ENCODE results near the gene B3GALNT2.

The B3GALNT2 gene

DNA sequence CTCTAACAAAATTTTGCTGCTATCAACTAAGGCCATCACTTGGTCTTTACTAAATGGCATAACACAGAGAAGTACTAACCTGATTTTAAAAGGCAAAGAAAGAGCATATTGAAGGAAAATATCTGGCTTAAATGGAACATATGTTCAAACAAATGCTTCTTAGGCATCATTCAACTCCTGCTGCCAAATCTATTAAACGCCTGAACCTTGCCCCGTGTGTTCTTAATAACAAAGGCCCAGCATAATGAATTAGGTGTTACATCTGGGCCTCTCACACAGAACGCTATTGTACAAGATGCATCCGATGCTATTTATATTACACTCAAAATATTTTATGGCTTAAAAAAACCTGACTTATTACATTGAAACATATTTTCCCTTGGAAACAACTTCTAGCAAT lies 48.4 kb downstream of the B3GALNT2 start:
- no peaks in the 10 kb centered on the region for H3K27me3 ChIP-seq (ENCODE audit: control insufficient read depth in 5 of 5, insufficient read depth in 4 of 5, low read length in 5 of 5)
- H3K9ac ChIP-seq (ENCODE audit: low read length in 5 of 5), result no peak overlapping the region
- H3K4me1 ChIP-seq (ENCODE audit: control insufficient read depth in 5 of 5, insufficient read depth in 5 of 5, low read length in 5 of 5), result no peaks in the 10 kb centered on the region
- H3K9me3 ChIP-seq (ENCODE audit: control insufficient read depth in 5 of 5, low read length in 5 of 5), result no peaks in the 10 kb centered on the region
- peaks cover 3 to 19% (median 9%) of the 10 kb centered on the region in 5 donors for H3K36me3 ChIP-seq (ENCODE audit: control insufficient read depth in 5 of 5, insufficient read depth in 5 of 5, low read length in 5 of 5)
- H3K27ac ChIP-seq (ENCODE audit: low read depth, low read length), result no peak overlapping the region
- H3K4me3 ChIP-seq (ENCODE audit: low read depth in 1 of 5, low read length in 5 of 5), result no peak overlapping the region

- Histone ChIP-seq H3K4me1 (ENCODE audit: control insufficient read depth in 5 of 5, insufficient read depth in 5 of 5, low read length in 5 of 5) (no peaks in the 10 kb centered on the region), H3K27me3 (ENCODE audit: control insufficient read depth in 5 of 5, insufficient read depth in 4 of 5, low read length in 5 of 5) (no peaks in the 10 kb centered on the region), H3K27ac (ENCODE audit: low read depth, low read length) (no peak overlapping the region), H3K9me3 (ENCODE audit: control insufficient read depth in 5 of 5, low read length in 5 of 5) (no peaks in the 10 kb centered on the region), H3K4me3 (ENCODE audit: low read depth in 1 of 5, low read length in 5 of 5) (no peak overlapping the region), H3K36me3 (ENCODE audit: control insufficient read depth in 5 of 5, insufficient read depth in 5 of 5, low read length in 5 of 5) (peaks cover 8 to 26% (median 16%) of the 10 kb centered on the region in 5 donors), H3K9ac (ENCODE audit: low read length in 5 of 5) (no peak overlapping the region)
Measured at GRCh38 chr1:235455097-235455496, 49.2 kb downstream of the B3GALNT2 start.

- Histone ChIP-seq H3K9ac (ENCODE audit: low read length in 5 of 5) (no peak overlapping the region), H3K27me3 (ENCODE audit: control insufficient read depth in 5 of 5, insufficient read depth in 4 of 5, low read length in 5 of 5) (no peaks in the 10 kb centered on the region), H3K4me3 (ENCODE audit: low read depth in 1 of 5, low read length in 5 of 5) (no peak overlapping the region), H3K9me3 (ENCODE audit: control insufficient read depth in 5 of 5, low read length in 5 of 5) (no peaks in the 10 kb centered on the region), H3K4me1 (ENCODE audit: control insufficient read depth in 5 of 5, insufficient read depth in 5 of 5, low read length in 5 of 5) (no peaks in the 10 kb centered on the region), H3K36me3 (ENCODE audit: control insufficient read depth in 5 of 5, insufficient read depth in 5 of 5, low read length in 5 of 5) (peaks cover 13 to 30% (median 22%) of the 10 kb centered on the region in 5 donors), H3K27ac (ENCODE audit: low read depth, low read length) (no peak overlapping the region)
Measured at GRCh38 chr1:235454021-235454420, 50.2 kb downstream of the B3GALNT2 start.

DNA sequence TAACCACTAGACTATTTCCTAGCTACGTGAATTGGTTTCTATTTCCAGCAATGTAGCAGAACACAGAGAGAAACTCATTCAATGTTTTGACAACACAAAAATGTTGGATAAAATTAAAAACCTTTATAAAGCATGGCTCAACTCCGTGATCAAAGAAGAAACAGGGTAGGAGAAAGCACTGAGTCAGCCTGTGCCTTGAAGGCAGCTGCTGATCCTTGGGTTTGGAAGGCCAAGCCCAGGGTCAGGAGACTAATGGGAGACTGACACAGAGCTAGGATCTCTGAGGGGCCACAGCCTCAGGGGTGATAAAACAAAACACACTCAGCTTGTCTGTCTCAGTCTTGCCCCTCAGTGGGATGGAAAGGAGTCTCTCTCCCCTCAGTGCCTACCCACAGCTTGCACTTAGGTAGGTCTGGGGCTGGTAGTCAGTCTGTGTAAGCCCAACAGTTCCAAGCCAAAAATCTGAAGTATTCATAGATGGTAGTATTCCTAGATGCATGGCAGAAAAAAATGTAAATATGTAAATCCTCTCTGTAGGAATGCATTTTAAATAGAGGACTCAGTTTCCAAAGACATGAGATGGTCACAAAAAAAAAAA lies 53.3 kb downstream of the B3GALNT2 start:
- Histone ChIP-seq H3K9ac (ENCODE audit: low read length in 5 of 5) (no peak overlapping the region), H3K27me3 (ENCODE audit: control insufficient read depth in 5 of 5, insufficient read depth in 4 of 5, low read length in 5 of 5) (no peaks in the 10 kb centered on the region), H3K4me3 (ENCODE audit: low read depth in 1 of 5, low read length in 5 of 5) (no peak overlapping the region), H3K27ac (ENCODE audit: low read depth, low read length) (no peak overlapping the region), H3K36me3 (ENCODE audit: control insufficient read depth in 5 of 5, insufficient read depth in 5 of 5, low read length in 5 of 5) (peaks cover 30 to 54% (median 44%) of the 10 kb centered on the region in 5 donors), H3K4me1 (ENCODE audit: control insufficient read depth in 5 of 5, insufficient read depth in 5 of 5, low read length in 5 of 5) (no peaks in the 10 kb centered on the region), H3K9me3 (ENCODE audit: control insufficient read depth in 5 of 5, low read length in 5 of 5) (no peaks in the 10 kb centered on the region)

GRCh38 chr1:235450433-235450832 lies 53.8 kb downstream of the B3GALNT2 start:
- no peaks in the 10 kb centered on the region for H3K9me3 ChIP-seq (ENCODE audit: control insufficient read depth in 5 of 5, low read length in 5 of 5)
- H3K9ac ChIP-seq (ENCODE audit: low read length in 5 of 5), result no peak overlapping the region
- no peaks in the 10 kb centered on the region for H3K27me3 ChIP-seq (ENCODE audit: control insufficient read depth in 5 of 5, insufficient read depth in 4 of 5, low read length in 5 of 5)
- peaks cover 33 to 60% (median 49%) of the 10 kb centered on the region in 5 donors for H3K36me3 ChIP-seq (ENCODE audit: control insufficient read depth in 5 of 5, insufficient read depth in 5 of 5, low read length in 5 of 5)
- no peak overlapping the region for H3K4me3 ChIP-seq (ENCODE audit: low read depth in 1 of 5, low read length in 5 of 5)
- H3K4me1 ChIP-seq (ENCODE audit: control insufficient read depth in 5 of 5, insufficient read depth in 5 of 5, low read length in 5 of 5), result no peaks in the 10 kb centered on the region
- H3K27ac ChIP-seq (ENCODE audit: low read depth, low read length), result no peak overlapping the region

DNA sequence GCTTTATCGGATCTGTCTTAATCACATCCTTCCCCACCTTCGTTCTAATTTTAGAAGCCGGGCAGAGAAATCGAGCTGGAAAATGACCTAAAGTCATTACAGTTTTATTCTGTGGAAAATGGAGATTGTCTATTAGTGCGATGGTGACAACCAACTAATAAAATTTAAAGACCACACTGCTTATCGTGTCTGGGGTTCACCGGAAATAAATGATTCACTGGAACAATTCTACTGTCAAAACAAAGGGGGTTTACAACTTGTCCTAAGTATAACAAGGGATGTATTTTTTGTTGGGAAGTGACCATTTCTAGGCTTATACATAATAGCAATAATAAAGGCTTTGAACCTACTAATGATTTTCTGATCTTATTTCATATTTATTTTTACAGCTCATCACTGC lies 55.6 kb downstream of the B3GALNT2 start:
- Histone ChIP-seq H3K36me3 (ENCODE audit: control insufficient read depth in 5 of 5, insufficient read depth in 5 of 5, low read length in 5 of 5) (peaks cover 40 to 73% (median 63%) of the 10 kb centered on the region in 5 donors), H3K27ac (ENCODE audit: low read depth, low read length) (no peak overlapping the region), H3K27me3 (ENCODE audit: control insufficient read depth in 5 of 5, insufficient read depth in 4 of 5, low read length in 5 of 5) (no peaks in the 10 kb centered on the region), H3K9me3 (ENCODE audit: control insufficient read depth in 5 of 5, low read length in 5 of 5) (no peaks in the 10 kb centered on the region), H3K4me3 (ENCODE audit: low read depth in 1 of 5, low read length in 5 of 5) (no peak overlapping the region), H3K4me1 (ENCODE audit: control insufficient read depth in 5 of 5, insufficient read depth in 5 of 5, low read length in 5 of 5) (no peaks in the 10 kb centered on the region), H3K9ac (ENCODE audit: low read length in 5 of 5) (no peak overlapping the region)

DNA sequence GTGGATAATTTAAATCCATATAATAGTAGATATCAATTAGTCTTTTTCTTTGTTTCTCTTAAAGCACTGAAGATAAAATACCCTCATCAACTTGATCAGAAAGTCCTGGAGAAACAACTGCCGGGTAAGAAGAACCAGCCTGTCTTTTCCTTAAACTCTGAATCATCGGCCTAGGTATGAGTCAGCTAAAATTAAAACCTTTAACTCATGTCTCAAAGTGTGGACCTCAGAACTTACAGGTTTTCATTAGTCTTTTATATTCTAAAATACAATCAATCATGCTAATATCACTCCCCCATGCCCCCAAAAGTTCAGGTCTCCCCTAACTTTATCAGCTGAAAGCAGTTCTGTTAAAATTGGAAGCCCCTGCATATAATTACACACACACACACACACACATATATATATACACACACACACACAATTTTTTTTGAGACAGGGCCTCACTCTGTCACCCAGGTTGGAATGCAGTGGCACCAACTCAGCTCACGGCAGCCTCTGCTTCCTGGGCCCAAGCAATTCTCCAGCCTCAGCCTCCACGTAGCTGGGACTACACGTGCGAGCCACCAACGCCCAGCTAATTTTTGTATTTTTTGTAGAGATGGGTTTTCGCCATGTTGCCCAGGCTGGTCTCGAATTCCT lies 61.3 kb downstream of the B3GALNT2 start:
- H3K36me3 ChIP-seq (ENCODE audit: control insufficient read depth in 5 of 5, insufficient read depth in 5 of 5, low read length in 5 of 5), result peaks cover 34 to 75% (median 65%) of the 10 kb centered on the region in 5 donors
- no peak overlapping the region for H3K27ac ChIP-seq (ENCODE audit: low read depth, low read length)

GRCh38 chr1:235441159-235441685 lies 63.0 kb downstream of the B3GALNT2 start:
- no peaks in the 10 kb centered on the region for H3K27me3 ChIP-seq (ENCODE audit: control insufficient read depth in 5 of 5, insufficient read depth in 4 of 5, low read length in 5 of 5)
- H3K36me3 ChIP-seq (ENCODE audit: control insufficient read depth in 5 of 5, insufficient read depth in 5 of 5, low read length in 5 of 5), result peaks cover 28 to 79% (median 70%) of the 10 kb centered on the region in 5 donors
- no peak overlapping the region for H3K4me3 ChIP-seq (ENCODE audit: low read depth in 1 of 5, low read length in 5 of 5)
- no peaks in the 10 kb centered on the region for H3K4me1 ChIP-seq (ENCODE audit: control insufficient read depth in 5 of 5, insufficient read depth in 5 of 5, low read length in 5 of 5)
- no peaks in the 10 kb centered on the region for H3K9me3 ChIP-seq (ENCODE audit: control insufficient read depth in 5 of 5, low read length in 5 of 5)
- H3K27ac ChIP-seq (ENCODE audit: low read depth, low read length), result no peak overlapping the region
- no peak overlapping the region for H3K9ac ChIP-seq (ENCODE audit: low read length in 5 of 5)

More for the DNA sequence above, 61.3 kb downstream of the B3GALNT2 start:
- H3K4me3 ChIP-seq (ENCODE audit: low read depth in 1 of 5, low read length in 5 of 5), result no peak overlapping the region
- no peaks in the 10 kb centered on the region for H3K9me3 ChIP-seq (ENCODE audit: control insufficient read depth in 5 of 5, low read length in 5 of 5)
- H3K9ac ChIP-seq (ENCODE audit: low read length in 5 of 5), result no peak overlapping the region
- no peaks in the 10 kb centered on the region for H3K4me1 ChIP-seq (ENCODE audit: control insufficient read depth in 5 of 5, insufficient read depth in 5 of 5, low read length in 5 of 5)
- no peaks in the 10 kb centered on the region for H3K27me3 ChIP-seq (ENCODE audit: control insufficient read depth in 5 of 5, insufficient read depth in 4 of 5, low read length in 5 of 5)

GRCh38 chr1:235434001-235434400 lies 70.3 kb downstream of the B3GALNT2 start:
- Histone ChIP-seq H3K27ac (ENCODE audit: low read depth, low read length) (no peak overlapping the region), H3K9ac (ENCODE audit: low read length in 5 of 5) (no peak overlapping the region)

GRCh38 chr1:235430991-235431390 lies 73.3 kb downstream of the B3GALNT2 start:
- Histone ChIP-seq H3K27ac (ENCODE audit: low read depth, low read length) (no peak overlapping the region), H3K4me1 (ENCODE audit: control insufficient read depth in 5 of 5, insufficient read depth in 5 of 5, low read length in 5 of 5) (peaks cover 0 to 5% (median 2%) of the 10 kb centered on the region in 5 donors), H3K9me3 (ENCODE audit: control insufficient read depth in 5 of 5, low read length in 5 of 5) (no peaks in the 10 kb centered on the region), H3K36me3 (ENCODE audit: control insufficient read depth in 5 of 5, insufficient read depth in 5 of 5, low read length in 5 of 5) (peaks cover 8 to 32% (median 22%) of the 10 kb centered on the region in 5 donors), H3K9ac (ENCODE audit: low read length in 5 of 5) (no peak overlapping the region), H3K4me3 (ENCODE audit: low read depth in 1 of 5, low read length in 5 of 5) (no peak overlapping the region), H3K27me3 (ENCODE audit: control insufficient read depth in 5 of 5, insufficient read depth in 4 of 5, low read length in 5 of 5) (no peaks in the 10 kb centered on the region)

More at GRCh38 chr1:235434001-235434400, 70.3 kb downstream of the B3GALNT2 start:
- Histone ChIP-seq H3K4me3 (ENCODE audit: low read depth in 1 of 5, low read length in 5 of 5) (no peak overlapping the region), H3K4me1 (ENCODE audit: control insufficient read depth in 5 of 5, insufficient read depth in 5 of 5, low read length in 5 of 5) (peaks cover 0 to 5% (median 2%) of the 10 kb centered on the region in 5 donors), H3K36me3 (ENCODE audit: control insufficient read depth in 5 of 5, insufficient read depth in 5 of 5, low read length in 5 of 5) (peaks cover 17 to 56% (median 44%) of the 10 kb centered on the region in 5 donors), H3K27me3 (ENCODE audit: control insufficient read depth in 5 of 5, insufficient read depth in 4 of 5, low read length in 5 of 5) (no peaks in the 10 kb centered on the region), H3K9me3 (ENCODE audit: control insufficient read depth in 5 of 5, low read length in 5 of 5) (no peaks in the 10 kb centered on the region)

Measured in subcutaneous abdominal adipose tissue (tissue), 5 donors.